A549 treated with AZD9567 at 1 μM for 4 hours (cell line): ENCODE data around the gene BMS1. TPM values are rescaled to one million over a fixed set of nuclear protein-coding genes. Genes with fewer than 3 reads are reported as not detected.

Source experiments
- total RNA-seq: library from RNA; stranded (reverse); fragments of 200-300 nt; extraction: Qiagen RNA extraction; gene quantifications from 5 replicates; pipeline ENCODE4 v1.2.3, GENCODE V29; 2022; ENCODE audit not compliant: insufficient read depth

The BMS1 gene, protein sequence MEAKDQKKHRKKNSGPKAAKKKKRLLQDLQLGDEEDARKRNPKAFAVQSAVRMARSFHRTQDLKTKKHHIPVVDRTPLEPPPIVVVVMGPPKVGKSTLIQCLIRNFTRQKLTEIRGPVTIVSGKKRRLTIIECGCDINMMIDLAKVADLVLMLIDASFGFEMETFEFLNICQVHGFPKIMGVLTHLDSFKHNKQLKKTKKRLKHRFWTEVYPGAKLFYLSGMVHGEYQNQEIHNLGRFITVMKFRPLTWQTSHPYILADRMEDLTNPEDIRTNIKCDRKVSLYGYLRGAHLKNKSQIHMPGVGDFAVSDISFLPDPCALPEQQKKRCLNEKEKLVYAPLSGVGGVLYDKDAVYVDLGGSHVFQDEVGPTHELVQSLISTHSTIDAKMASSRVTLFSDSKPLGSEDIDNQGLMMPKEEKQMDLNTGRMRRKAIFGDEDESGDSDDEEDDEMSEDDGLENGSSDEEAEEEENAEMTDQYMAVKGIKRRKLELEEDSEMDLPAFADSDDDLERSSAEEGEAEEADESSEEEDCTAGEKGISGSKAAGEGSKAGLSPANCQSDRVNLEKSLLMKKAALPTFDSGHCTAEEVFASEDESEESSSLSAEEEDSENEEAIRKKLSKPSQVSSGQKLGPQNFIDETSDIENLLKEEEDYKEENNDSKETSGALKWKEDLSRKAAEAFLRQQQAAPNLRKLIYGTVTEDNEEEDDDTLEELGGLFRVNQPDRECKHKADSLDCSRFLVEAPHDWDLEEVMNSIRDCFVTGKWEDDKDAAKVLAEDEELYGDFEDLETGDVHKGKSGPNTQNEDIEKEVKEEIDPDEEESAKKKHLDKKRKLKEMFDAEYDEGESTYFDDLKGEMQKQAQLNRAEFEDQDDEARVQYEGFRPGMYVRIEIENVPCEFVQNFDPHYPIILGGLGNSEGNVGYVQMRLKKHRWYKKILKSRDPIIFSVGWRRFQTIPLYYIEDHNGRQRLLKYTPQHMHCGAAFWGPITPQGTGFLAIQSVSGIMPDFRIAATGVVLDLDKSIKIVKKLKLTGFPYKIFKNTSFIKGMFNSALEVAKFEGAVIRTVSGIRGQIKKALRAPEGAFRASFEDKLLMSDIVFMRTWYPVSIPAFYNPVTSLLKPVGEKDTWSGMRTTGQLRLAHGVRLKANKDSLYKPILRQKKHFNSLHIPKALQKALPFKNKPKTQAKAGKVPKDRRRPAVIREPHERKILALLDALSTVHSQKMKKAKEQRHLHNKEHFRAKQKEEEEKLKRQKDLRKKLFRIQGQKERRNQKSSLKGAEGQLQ
- total RNA-seq = 23.7 to 28.5 TPM (median 23.9 TPM) in 5 replicates

DNA sequence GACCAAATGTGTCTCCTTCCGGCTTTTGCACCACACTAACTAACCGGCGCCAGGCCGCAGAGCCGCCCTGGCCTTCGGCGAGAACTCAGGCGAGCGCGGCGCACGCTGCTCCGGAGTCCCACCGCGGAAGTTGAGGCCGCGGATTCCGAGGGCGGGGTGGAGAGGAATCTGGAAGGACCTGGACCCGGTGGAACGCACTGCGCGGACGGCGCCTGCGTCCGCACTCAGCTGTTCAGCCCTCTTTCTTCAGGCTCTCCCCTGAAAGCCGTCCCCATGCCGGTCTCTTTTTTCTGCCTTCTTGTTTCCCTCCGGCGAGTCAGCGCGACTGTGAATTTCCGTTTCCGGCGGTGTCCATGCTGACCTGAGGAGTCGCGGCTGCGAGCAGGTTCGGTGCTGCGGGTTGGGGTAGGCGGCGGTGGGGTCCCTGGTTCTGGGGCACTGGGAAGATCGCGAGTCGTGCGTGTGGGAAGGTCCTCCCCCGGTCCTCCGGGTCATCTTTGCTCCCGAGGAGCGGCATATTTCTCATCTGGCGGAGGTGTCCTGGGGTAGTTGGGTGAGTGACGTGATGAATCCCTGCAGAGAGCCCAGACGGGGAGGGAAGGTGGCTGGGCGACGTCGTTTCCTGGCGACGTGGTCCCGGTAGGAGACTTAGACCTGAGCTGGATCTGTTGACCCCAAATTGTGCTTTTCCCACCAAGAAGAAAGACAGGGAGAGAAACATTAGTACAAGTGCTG lies at the start of gene BMS1:
Gene BMS1 (plus strand): TSS at position 350 of the 735 bp plus-strand sequence. CDS start 1,600 bp downstream, outside the sequence.

Other genes starting within 250 kb of the BMS1 start
- gene ZNF33B, start 144.2 kb upstream of the BMS1 start, total RNA-seq = 4.2 to 20.2 TPM (median 5.6 TPM) in 5 replicates